ENCODE measurements around the gene UGT1A9. TPM values are rescaled to one million over a fixed set of nuclear protein-coding genes. Genes with fewer than 3 reads are reported as not detected.

The UGT1A9 gene
- total and polyA plus RNA-seq, 2 of the 4 experiments (the other 2 are of a cell fraction), result not detected

DNA sequence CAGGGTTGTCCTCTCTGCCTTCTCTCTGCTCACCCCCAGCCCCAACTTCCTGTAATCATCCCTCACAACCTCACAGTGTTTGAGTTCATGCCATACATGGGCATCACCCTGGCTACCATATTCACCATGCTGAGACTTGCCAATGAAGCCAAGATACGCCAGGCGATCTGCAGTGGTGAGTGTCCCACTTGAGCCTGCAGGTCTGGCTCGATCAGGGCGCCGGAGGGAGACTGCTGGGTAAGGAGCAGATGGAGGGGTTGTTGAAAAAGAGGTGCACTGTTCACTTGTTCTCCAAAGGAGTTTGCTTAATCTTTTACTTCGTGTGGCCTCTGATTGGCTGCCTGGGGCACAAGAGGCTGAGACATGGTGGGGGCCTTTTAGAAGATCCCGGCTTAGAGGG is 121.0 kb downstream of the UGT1A9 start:
- Histone ChIP-seq H3K79me1 (ENCODE audit: low read depth in 1 of 2, low read length in 2 of 2) (no peaks in the 10 kb centered on the region), H4K20me1 (ENCODE audit: insufficient read depth, low read length) (no peaks in the 10 kb centered on the region), H2BK5ac (ENCODE audit: low read depth, low read length, poor library complexity, severe bottlenecking) (no peak overlapping the region), H3K23ac (ENCODE audit: low read depth, low read length) (no peak overlapping the region), H3K56ac (ENCODE audit: extremely low read depth, insufficient read depth, low read length) (no peak overlapping the region), H2AK5ac (ENCODE audit: low read depth, low read length) (no peak overlapping the region), H3K27me3 (ENCODE audit: control insufficient read depth, insufficient read depth, low read length) (peaks cover 8% of the 10 kb centered on the region), H3K4me2 (ENCODE audit: low read depth, low read length) (no peak overlapping the region), H3K27ac (ENCODE audit: insufficient read depth, low read length) (no peak overlapping the region), H2AK9ac (replicated peaks; ENCODE audit: low read depth, low read length, poor library complexity) (no peak overlapping the region), H3K9me3 (ENCODE audit: control insufficient read depth, insufficient read depth, low read length) (no peaks in the 10 kb centered on the region), H3K4me1 (ENCODE audit: control insufficient read depth, insufficient read depth, low read length) (no peaks in the 10 kb centered on the region), H2AFZ (replicated peaks; ENCODE audit: low read length, poor library complexity) (no peak overlapping the region), H2BK15ac (ENCODE audit: low read depth, low read length) (no peak overlapping the region), H4K8ac (ENCODE audit: low read depth in 2 of 2, low read length in 2 of 2) (no peak overlapping the region), H3K9ac (ENCODE audit: low read depth, low read length) (no peak overlapping the region), H3K14ac (replicated peaks; ENCODE audit: low read depth, low read length) (no peak overlapping the region), H3K36me3 (ENCODE audit: control insufficient read depth, insufficient read depth, low read length) (no peaks in the 10 kb centered on the region), H3K9me1 (ENCODE audit: insufficient read depth, low read length) (no peaks in the 10 kb centered on the region), H4K5ac (ENCODE audit: low read depth, low read length) (no peak overlapping the region), H2BK20ac (ENCODE audit: low read depth, low read length) (no peak overlapping the region), H3K4me3 (ENCODE audit: insufficient read depth, low read depth, low read length) (no peak overlapping the region), H2BK120ac (ENCODE audit: low read depth, low read length) (no peak overlapping the region), H3K18ac (ENCODE audit: low read depth, low read length) (no peak overlapping the region), H4K91ac (ENCODE audit: insufficient read depth, low read depth, low read length) (no peak overlapping the region), H3K4ac (ENCODE audit: low read depth, low read length) (no peak overlapping the region)
- intact Hi-C loops (cut with micrococcal nuclease) (no loop called here), dilution Hi-C loops (cut with HindIII; ENCODE audit: low sequenced_read_pairs, unreplicated experiment) (no loop called here), in situ Hi-C loops (cut with MboI; ENCODE audit: low sequenced_read_pairs) (no loop called here)
- 65% methylated on average over 6 of the region's 7 CpGs; no CpG with 5 or more reads in 1 of the 2 experiments for WGBS, 2 experiments (ENCODE audit: extremely low coverage in 2 of 2, insufficient read length in 1 of 2)
- ChIA-PET POLR2A (ENCODE audit: unreplicated experiment) (no interaction called here), CTCF (no interaction called here)
- ATAC-seq (ENCODE audit: low read depth) (no peak), DNase-seq (no peak)
- TF ChIP-seq MAFK (IDR thresholded peaks at IDR 0.05; ENCODE audit: low read depth, low read length) (no peak), CEBPB (IDR thresholded peaks at IDR 0.05; ENCODE audit: low read depth, low read length) (no peak), RAD21 (IDR thresholded peaks at IDR 0.05; ENCODE audit: low read length) (no peak), MXI1 (IDR thresholded peaks at IDR 0.05; ENCODE audit: borderline replicate concordance, low read depth, low read length) (no peak), FOS (IDR thresholded peaks at IDR 0.05; ENCODE audit: low read depth, low read length) (no peak), BHLHE40 (IDR thresholded peaks at IDR 0.05; ENCODE audit: low read depth, low read length) (no peak), RCOR1 (IDR thresholded peaks at IDR 0.05; ENCODE audit: insufficient replicate concordance, low read length) (no peak), CHD1 (IDR thresholded peaks at IDR 0.05; ENCODE audit: low read depth, low read length) (no peak), SMC3 (IDR thresholded peaks at IDR 0.05; ENCODE audit: low read depth, low read length) (no peak), CTCF (conservative IDR thresholded peaks at IDR 0.05; ENCODE audit: low read depth, low read length) (no peak), RFX5 (IDR thresholded peaks at IDR 0.05; ENCODE audit: low read depth, low read length) (no peak), NFE2L2 (IDR thresholded peaks at IDR 0.05; ENCODE audit: low read depth, low read length) (no peak), POLR2A (IDR thresholded peaks at IDR 0.05; ENCODE audit: low read depth, low read length) (no peak), MAZ (IDR thresholded peaks at IDR 0.05; ENCODE audit: borderline replicate concordance, low read depth, low read length) (no peak)
- TF ChIP-seq, protein P1, sequence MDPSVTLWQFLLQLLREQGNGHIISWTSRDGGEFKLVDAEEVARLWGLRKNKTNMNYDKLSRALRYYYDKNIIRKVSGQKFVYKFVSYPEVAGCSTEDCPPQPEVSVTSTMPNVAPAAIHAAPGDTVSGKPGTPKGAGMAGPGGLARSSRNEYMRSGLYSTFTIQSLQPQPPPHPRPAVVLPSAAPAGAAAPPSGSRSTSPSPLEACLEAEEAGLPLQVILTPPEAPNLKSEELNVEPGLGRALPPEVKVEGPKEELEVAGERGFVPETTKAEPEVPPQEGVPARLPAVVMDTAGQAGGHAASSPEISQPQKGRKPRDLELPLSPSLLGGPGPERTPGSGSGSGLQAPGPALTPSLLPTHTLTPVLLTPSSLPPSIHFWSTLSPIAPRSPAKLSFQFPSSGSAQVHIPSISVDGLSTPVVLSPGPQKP (IDR thresholded peaks at IDR 0.05; ENCODE audit: borderline replicate concordance, low read depth, low read length), result no peak
- TF ChIP-seq, protein P2, sequence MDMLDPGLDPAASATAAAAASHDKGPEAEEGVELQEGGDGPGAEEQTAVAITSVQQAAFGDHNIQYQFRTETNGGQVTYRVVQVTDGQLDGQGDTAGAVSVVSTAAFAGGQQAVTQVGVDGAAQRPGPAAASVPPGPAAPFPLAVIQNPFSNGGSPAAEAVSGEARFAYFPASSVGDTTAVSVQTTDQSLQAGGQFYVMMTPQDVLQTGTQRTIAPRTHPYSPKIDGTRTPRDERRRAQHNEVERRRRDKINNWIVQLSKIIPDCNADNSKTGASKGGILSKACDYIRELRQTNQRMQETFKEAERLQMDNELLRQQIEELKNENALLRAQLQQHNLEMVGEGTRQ (IDR thresholded peaks at IDR 0.05; ENCODE audit: low read depth, low read length), result no peak
- no TSS peak for BruUV-seq (replicated peaks)
